SK-N-SH treated with all-trans-retinoic acid at 6 μM for 48 hours (cell line): ENCODE results near the gene WNK1.

Experiments used
- ARNTL ChIP-seq: fragments of 450-650 bp; formaldehyde crosslinking; IDR thresholded peaks from 2 replicates; pipeline ENCODE4 v1.5.0; 2020; ENCODE audit warnings: low read depth, mild to moderate bottlenecking, moderate library complexity, borderline replicate concordance
- ESRRG ChIP-seq: fragments of 250-450 bp; sonication (Bioruptor Pico); IDR thresholded peaks from 2 replicates; pipeline ENCODE4 v1.6.1; 2021; ENCODE audit warnings: mild to moderate bottlenecking
- GLIS3 ChIP-seq: fragments of 250-450 bp; sonication (Bioruptor Pico); IDR thresholded peaks from 2 replicates; pipeline ENCODE4 v1.5.0; 2020; ENCODE audit warnings: mild to moderate bottlenecking, moderate library complexity
- ISL1 ChIP-seq: fragments of 250-450 bp; sonication (Bioruptor Pico); IDR thresholded peaks from 2 replicates; pipeline ENCODE4 v2.1.2; 2022; ENCODE audit warnings: mild to moderate bottlenecking, moderate library complexity
- PPARA ChIP-seq: fragments of 250-450 bp; sonication (Bioruptor Pico); IDR thresholded peaks from 2 replicates; pipeline ENCODE4 v1.5.0; 2020; ENCODE audit warnings: mild to moderate bottlenecking, borderline replicate concordance
- SNAI2 ChIP-seq: fragments of 250-450 bp; sonication (Bioruptor Pico); IDR thresholded peaks from 2 replicates; pipeline ENCODE4 v1.5.0; 2020; ENCODE audit warnings: mild to moderate bottlenecking, moderate library complexity
- TOX ChIP-seq: fragments of 250-450 bp; sonication (Bioruptor Pico); IDR thresholded peaks from 2 replicates; pipeline ENCODE4 v1.8.0; 2021; ENCODE audit warnings: mild to moderate bottlenecking, moderate library complexity, borderline replicate concordance
- ZFP3 ChIP-seq: fragments of 250-450 bp; sonication (Bioruptor Pico); IDR thresholded peaks from 2 replicates; pipeline ENCODE4 v1.5.0; 2020; ENCODE audit warnings: mild to moderate bottlenecking, moderate library complexity
- TF ChIP-seq, protein P1 (sequence below): fragments of 250-450 bp; sonication (Bioruptor Pico); IDR thresholded peaks from 2 replicates; pipeline ENCODE4 v1.5.1; 2021; ENCODE audit warnings: mild to moderate bottlenecking, moderate library complexity
- TF ChIP-seq, protein P2 (sequence below): fragments of 250-450 bp; sonication (Bioruptor Pico); IDR thresholded peaks from 2 replicates; pipeline ENCODE4 v1.8.0; 2021; ENCODE audit warnings: low read depth, mild to moderate bottlenecking, moderate library complexity, borderline replicate concordance
- TF ChIP-seq, protein P3 (sequence below): fragments of 250-450 bp; sonication (Bioruptor Pico); IDR thresholded peaks from 2 replicates; pipeline ENCODE4 v1.8.0; 2020; ENCODE audit warnings: mild to moderate bottlenecking, moderate library complexity, borderline replicate concordance
- TF ChIP-seq, protein P4 (sequence below): fragments of 250-450 bp; sonication (Bioruptor Pico); IDR thresholded peaks from 2 replicates; pipeline ENCODE4 v1.5.1; 2020; ENCODE audit warnings: low read depth, mild to moderate bottlenecking, moderate library complexity

DNA sequence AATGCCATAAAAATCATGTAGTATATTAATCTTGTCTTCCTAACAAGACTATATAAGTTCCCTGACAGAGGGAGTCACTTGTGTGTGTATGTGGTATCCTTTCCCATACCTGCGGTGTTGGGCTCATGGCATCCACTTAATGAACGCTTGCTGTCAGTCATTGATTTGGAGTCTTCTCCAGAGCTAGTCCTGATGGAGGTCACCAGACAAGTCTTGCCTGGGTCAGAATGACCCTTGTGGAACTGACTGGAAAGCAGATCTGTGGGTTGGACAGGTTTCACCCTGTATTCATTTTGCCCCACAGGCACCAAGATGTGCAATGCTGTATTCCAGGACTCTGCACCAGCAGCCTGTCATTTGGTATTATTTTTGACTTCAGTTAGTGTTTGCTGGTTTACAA, 27.3 kb upstream of the WNK1 start:
- no peak for TF ChIP-seq TOX (CRISPR knock-in tag)
- TF ChIP-seq ISL1 (CRISPR knock-in tag), result no peak
- TF ChIP-seq, protein P1, sequence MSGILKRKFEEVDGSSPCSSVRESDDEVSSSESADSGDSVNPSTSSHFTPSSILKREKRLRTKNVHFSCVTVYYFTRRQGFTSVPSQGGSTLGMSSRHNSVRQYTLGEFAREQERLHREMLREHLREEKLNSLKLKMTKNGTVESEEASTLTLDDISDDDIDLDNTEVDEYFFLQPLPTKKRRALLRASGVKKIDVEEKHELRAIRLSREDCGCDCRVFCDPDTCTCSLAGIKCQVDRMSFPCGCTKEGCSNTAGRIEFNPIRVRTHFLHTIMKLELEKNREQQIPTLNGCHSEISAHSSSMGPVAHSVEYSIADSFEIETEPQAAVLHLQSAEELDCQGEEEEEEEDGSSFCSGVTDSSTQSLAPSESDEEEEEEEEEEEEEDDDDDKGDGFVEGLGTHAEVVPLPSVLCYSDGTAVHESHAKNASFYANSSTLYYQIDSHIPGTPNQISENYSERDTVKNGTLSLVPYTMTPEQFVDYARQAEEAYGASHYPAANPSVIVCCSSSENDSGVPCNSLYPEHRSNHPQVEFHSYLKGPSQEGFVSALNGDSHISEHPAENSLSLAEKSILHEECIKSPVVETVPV (CRISPR knock-in tag), result no peak
- TF ChIP-seq ZFP3, result no peak
- no peak for TF ChIP-seq ARNTL (CRISPR knock-in tag)
- TF ChIP-seq GLIS3 (CRISPR knock-in tag), result no peak
- TF ChIP-seq ESRRG (CRISPR knock-in tag), result no peak
- TF ChIP-seq, protein P2, sequence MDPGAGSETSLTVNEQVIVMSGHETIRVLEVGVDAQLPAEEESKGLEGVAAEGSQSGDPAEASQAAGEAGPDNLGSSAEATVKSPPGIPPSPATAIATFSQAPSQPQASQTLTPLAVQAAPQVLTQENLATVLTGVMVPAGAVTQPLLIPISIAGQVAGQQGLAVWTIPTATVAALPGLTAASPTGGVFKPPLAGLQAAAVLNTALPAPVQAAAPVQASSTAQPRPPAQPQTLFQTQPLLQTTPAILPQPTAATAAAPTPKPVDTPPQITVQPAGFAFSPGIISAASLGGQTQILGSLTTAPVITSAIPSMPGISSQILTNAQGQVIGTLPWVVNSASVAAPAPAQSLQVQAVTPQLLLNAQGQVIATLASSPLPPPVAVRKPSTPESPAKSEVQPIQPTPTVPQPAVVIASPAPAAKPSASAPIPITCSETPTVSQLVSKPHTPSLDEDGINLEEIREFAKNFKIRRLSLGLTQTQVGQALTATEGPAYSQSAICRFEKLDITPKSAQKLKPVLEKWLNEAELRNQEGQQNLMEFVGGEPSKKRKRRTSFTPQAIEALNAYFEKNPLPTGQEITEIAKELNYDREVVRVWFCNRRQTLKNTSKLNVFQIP (CRISPR knock-in tag), result no peak
- TF ChIP-seq, protein P3, sequence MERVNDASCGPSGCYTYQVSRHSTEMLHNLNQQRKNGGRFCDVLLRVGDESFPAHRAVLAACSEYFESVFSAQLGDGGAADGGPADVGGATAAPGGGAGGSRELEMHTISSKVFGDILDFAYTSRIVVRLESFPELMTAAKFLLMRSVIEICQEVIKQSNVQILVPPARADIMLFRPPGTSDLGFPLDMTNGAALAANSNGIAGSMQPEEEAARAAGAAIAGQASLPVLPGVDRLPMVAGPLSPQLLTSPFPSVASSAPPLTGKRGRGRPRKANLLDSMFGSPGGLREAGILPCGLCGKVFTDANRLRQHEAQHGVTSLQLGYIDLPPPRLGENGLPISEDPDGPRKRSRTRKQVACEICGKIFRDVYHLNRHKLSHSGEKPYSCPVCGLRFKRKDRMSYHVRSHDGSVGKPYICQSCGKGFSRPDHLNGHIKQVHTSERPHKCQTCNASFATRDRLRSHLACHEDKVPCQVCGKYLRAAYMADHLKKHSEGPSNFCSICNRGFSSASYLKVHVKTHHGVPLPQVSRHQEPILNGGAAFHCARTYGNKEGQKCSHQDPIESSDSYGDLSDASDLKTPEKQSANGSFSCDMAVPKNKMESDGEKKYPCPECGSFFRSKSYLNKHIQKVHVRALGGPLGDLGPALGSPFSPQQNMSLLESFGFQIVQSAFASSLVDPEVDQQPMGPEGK (CRISPR knock-in tag), result no peak
- TF ChIP-seq SNAI2 (CRISPR knock-in tag), result no peak
- no peak for TF ChIP-seq PPARA (CRISPR knock-in tag)
- TF ChIP-seq, protein P4, sequence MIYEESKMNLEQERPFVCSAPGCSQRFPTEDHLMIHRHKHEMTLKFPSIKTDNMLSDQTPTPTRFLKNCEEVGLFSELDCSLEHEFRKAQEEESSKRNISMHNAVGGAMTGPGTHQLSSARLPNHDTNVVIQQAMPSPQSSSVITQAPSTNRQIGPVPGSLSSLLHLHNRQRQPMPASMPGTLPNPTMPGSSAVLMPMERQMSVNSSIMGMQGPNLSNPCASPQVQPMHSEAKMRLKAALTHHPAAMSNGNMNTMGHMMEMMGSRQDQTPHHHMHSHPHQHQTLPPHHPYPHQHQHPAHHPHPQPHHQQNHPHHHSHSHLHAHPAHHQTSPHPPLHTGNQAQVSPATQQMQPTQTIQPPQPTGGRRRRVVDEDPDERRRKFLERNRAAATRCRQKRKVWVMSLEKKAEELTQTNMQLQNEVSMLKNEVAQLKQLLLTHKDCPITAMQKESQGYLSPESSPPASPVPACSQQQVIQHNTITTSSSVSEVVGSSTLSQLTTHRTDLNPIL (CRISPR knock-in tag), result no peak
